ENCODE data around the gene BPIFB6.

GRCh38 chr20:33026072-33026778 lies 5.2 kb upstream of the BPIFB6 start:
- TF ChIP-seq CTCF (IDR thresholded peaks at IDR 0.05) (no peak), POLR2A (IDR thresholded peaks at IDR 0.05) (no peak)

Data from heart left ventricle (tissue), 13 donors.